Hepatocyte (in vitro differentiated cells): Measurements from ENCODE around the gene GNB3. TPM values are rescaled to one million over a fixed set of nuclear protein-coding genes. Genes with fewer than 3 reads are reported as not detected.
"Not testable (repeated sequence)": the region's sequence is repeated elsewhere in the genome, so short reads cannot be mapped to it uniquely, and the experiment has no call there.

Experiments used
- DNase-seq: peaks from one replicate; pipeline ENCODE4 v3.0.0-alpha.2; 2016; ENCODE audit warnings: low spot score
- H2AFZ ChIP-seq: fragments of 200-600 bp; sonication (generic); 2 replicates; pipeline ENCODE4 v1.6.0; 2016; ENCODE audit warnings: antibody characterized with exemption, mild to moderate bottlenecking
- H3K27ac ChIP-seq: fragments of 200-600 bp; sonication (generic); 2 replicates; pipeline ENCODE4 v1.5.1; 2016; ENCODE audit warnings: mild to moderate bottlenecking
- H3K27me3 ChIP-seq: fragments of 200-600 bp; sonication (generic); 2 replicates; pipeline ENCODE4 v1.6.1; 2016
- H3K36me3 ChIP-seq: fragments of 200-600 bp; sonication (generic); replicated peaks from 2 replicates; pipeline ENCODE4 v1.5.1; 2016; ENCODE audit warnings: low read depth; ENCODE audit not compliant: insufficient read depth
- H3K4me1 ChIP-seq: fragments of 200-600 bp; sonication (generic); 2 replicates; pipeline ENCODE4 v1.5.1; 2016; ENCODE audit warnings: mild to moderate bottlenecking, moderate library complexity; ENCODE audit not compliant: insufficient read depth
- H3K4me2 ChIP-seq: fragments of 200-600 bp; sonication (generic); 2 replicates; pipeline ENCODE4 v1.6.0; 2016
- H3K4me3 ChIP-seq: fragments of 200-600 bp; sonication (generic); 2 replicates; pipeline ENCODE4 v1.5.1; 2016; ENCODE audit warnings: mild to moderate bottlenecking
- H3K79me2 ChIP-seq: fragments of 200-600 bp; sonication (generic); 2 replicates; pipeline ENCODE4 v1.6.0; 2017; ENCODE audit warnings: mild to moderate bottlenecking
- H3K9me2 ChIP-seq: fragments of 200-600 bp; sonication (generic); replicated peaks from 2 replicates; pipeline ENCODE4 v1.6.0; 2017; ENCODE audit warnings: mild to moderate bottlenecking; ENCODE audit not compliant: insufficient read depth
- H3K9me3 ChIP-seq: fragments of 200-600 bp; sonication (generic); 2 replicates; pipeline ENCODE4 v1.5.1; 2016; ENCODE audit warnings: low read depth, mild to moderate bottlenecking
- H4K20me1 ChIP-seq: fragments of 200-600 bp; sonication (generic); 2 replicates; pipeline ENCODE4 v1.6.0; 2016; ENCODE audit warnings: mild to moderate bottlenecking; ENCODE audit not compliant: insufficient read depth, poor library complexity, severe bottlenecking
- EZH2 ChIP-seq: fragments of 200-600 bp; sonication (generic); IDR thresholded peaks from 2 replicates; pipeline ENCODE4 v1.6.1; 2016; ENCODE audit warnings: antibody characterized with exemption, mild to moderate bottlenecking, borderline replicate concordance
- EZH2phosphoT487 ChIP-seq: fragments of 200-600 bp; sonication (generic); IDR thresholded peaks from one replicate; pipeline ENCODE4 v1.6.1; 2018; ENCODE audit warnings: antibody characterized with exemption, mild to moderate bottlenecking, low read depth, moderate library complexity; ENCODE audit not compliant: unreplicated experiment, severe bottlenecking
- WGBS: methylation state at CpG from one replicate; pipeline ENCODE4 v1.1.6; 2016; ENCODE audit warnings: low lambda C conversion rate; ENCODE audit errors: missing lambda C conversion rate; 5-methylcytosine and 5-hydroxymethylcytosine counted together
- polyA plus RNA-seq: library from polyadenylated mRNA; unstranded; fragments of >200 nt; fragmentation: Nextera tagmentation; extraction: Ambion mirVana; gene quantifications from 2 replicates; pipeline ENCODE4 v1.2.1, GENCODE V29; 2016
- total RNA-seq: library from RNA; depleted of rRNA; stranded (reverse); fragments of >200 nt; gene quantifications from 2 replicates; pipeline ENCODE4 v1.2.3, GENCODE V29; 2014
- TF ChIP-seq, protein P1 (sequence below): fragments of 200-600 bp; sonication (generic); IDR thresholded peaks from 2 replicates; pipeline ENCODE4 v1.5.1; 2016; ENCODE audit warnings: antibody characterized with exemption, mild to moderate bottlenecking; ENCODE audit not compliant: poor library complexity

The GNB3 gene
- total and polyA plus RNA-seq, 2 experiments from 2014 or later, result 2.6 to 10.2 TPM

- 5% methylated on average over 68 of the region's 68 CpGs for WGBS
- DNase-seq, result peak; percentile 99
These were observed 50.3 kb downstream of the GNB3 start for GRCh38 chr12:6890789-6891645.

GRCh38 chr12:6891646-6892001, 50.9 kb downstream of the GNB3 start:
- Histone ChIP-seq H4K20me1 (no peaks in the 10 kb centered on the region), H3K4me1 (peaks cover 15% of the 10 kb centered on the region), H3K4me3 (peak overlapping the region; percentile 32), H2AFZ (peak overlapping the region; percentile 90), H3K4me2 (peak overlapping the region; percentile 81), H3K27me3 (no peaks in the 10 kb centered on the region), H3K79me2 (peaks cover 9% of the 10 kb centered on the region), H3K9me3 (no peaks in the 10 kb centered on the region), H3K9me2 (no peaks in the 10 kb centered on the region), H3K36me3 (no peaks in the 10 kb centered on the region), H3K27ac (peak overlapping the region; percentile 96)
- WGBS, result 98% methylated on average over 5 of the region's 5 CpGs
- DNase-seq, result no peak
- TF ChIP-seq EZH2, result no peak
- TF ChIP-seq, protein P1, sequence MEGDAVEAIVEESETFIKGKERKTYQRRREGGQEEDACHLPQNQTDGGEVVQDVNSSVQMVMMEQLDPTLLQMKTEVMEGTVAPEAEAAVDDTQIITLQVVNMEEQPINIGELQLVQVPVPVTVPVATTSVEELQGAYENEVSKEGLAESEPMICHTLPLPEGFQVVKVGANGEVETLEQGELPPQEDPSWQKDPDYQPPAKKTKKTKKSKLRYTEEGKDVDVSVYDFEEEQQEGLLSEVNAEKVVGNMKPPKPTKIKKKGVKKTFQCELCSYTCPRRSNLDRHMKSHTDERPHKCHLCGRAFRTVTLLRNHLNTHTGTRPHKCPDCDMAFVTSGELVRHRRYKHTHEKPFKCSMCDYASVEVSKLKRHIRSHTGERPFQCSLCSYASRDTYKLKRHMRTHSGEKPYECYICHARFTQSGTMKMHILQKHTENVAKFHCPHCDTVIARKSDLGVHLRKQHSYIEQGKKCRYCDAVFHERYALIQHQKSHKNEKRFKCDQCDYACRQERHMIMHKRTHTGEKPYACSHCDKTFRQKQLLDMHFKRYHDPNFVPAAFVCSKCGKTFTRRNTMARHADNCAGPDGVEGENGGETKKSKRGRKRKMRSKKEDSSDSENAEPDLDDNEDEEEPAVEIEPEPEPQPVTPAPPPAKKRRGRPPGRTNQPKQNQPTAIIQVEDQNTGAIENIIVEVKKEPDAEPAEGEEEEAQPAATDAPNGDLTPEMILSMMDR, result no peak
- TF ChIP-seq EZH2phosphoT487, result no peak

More at GRCh38 chr12:6890789-6891645, 50.3 kb downstream of the GNB3 start:
- Histone ChIP-seq H3K79me2 (peaks cover 9% of the 10 kb centered on the region), H3K27me3 (no peaks in the 10 kb centered on the region), H3K9me3 (no peaks in the 10 kb centered on the region), H3K4me3 (peak overlapping the region; percentile 32), H3K4me2 (peak overlapping the region; percentile 81), H2AFZ (peak overlapping the region; percentile 90), H3K27ac (peak overlapping the region; percentile 96), H3K4me1 (peaks cover 15% of the 10 kb centered on the region), H3K36me3 (no peaks in the 10 kb centered on the region), H4K20me1 (no peaks in the 10 kb centered on the region), H3K9me2 (no peaks in the 10 kb centered on the region)
- TF ChIP-seq EZH2phosphoT487 (no peak), EZH2 (no peak)
- TF ChIP-seq, protein P1, result peak; percentile 85

GRCh38 chr12:6892683-6893082, 52.0 kb downstream of the GNB3 start:
- H4K20me1 ChIP-seq, H3K4me3 ChIP-seq, H2AFZ ChIP-seq, H3K9me3 ChIP-seq, H3K9me2 ChIP-seq, H3K27ac ChIP-seq, H3K4me1 ChIP-seq, H3K27me3 ChIP-seq, H3K4me2 ChIP-seq, H3K79me2 ChIP-seq, H3K36me3 ChIP-seq, DNase-seq: not testable (repeated sequence)
- WGBS, result 90% methylated on average over 3 of the region's 3 CpGs

DNA sequence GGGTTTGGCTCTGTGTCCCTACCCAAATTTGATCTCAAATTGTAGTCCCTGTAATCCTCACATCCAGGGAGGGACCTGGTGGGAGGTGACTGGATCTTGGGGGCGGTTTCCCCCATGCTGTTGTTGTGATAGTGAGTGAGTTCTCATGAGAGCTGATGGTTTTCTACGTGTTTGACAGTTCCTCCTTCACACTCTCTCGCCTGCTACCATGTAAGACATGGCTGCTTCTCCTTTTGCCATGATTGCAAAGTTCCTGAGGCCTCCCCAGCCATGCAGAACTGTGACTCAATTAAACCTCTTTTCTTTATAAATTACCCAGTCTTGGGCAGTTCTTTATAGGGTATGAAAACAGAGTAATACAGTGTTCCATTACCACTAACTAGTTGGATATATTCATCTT, 53.6 kb downstream of the GNB3 start:
- Histone ChIP-seq H3K9me3 (no peaks in the 10 kb centered on the region), H3K4me1 (peaks cover 4% of the 10 kb centered on the region), H3K79me2 (peaks cover 9% of the 10 kb centered on the region), H3K27me3 (no peaks in the 10 kb centered on the region), H3K27ac (no peak overlapping the region), H4K20me1 (no peaks in the 10 kb centered on the region), H3K36me3 (no peaks in the 10 kb centered on the region), H3K4me2 (no peak overlapping the region), H3K9me2 (no peaks in the 10 kb centered on the region), H2AFZ (no peak overlapping the region), H3K4me3 (no peak overlapping the region)
- no peak for DNase-seq
- no peak for TF ChIP-seq EZH2
- TF ChIP-seq EZH2phosphoT487, result no peak
- TF ChIP-seq, protein P1, result no peak
- 94% methylated on average over 3 of the region's 3 CpGs for WGBS

Other genes starting within 250 kb of the GNB3 start
- 181 and 211 TPM in 2 replicates for gene CHD4, start 233.5 kb upstream of the GNB3 start, total RNA-seq
- 74.1 and 108 TPM in 2 replicates for gene CHD4, start 233.5 kb upstream of the GNB3 start, polyA plus RNA-seq
- 0.60 and 1.0 TPM in 2 replicates for gene LPAR5, start 205.0 kb upstream of the GNB3 start, total RNA-seq
- gene LPAR5, start 205.0 kb upstream of the GNB3 start, polyA plus RNA-seq, result 0.34 and 2.0 TPM in 2 replicates
- 0.20 and 0.68 TPM in 2 replicates for gene ACRBP, start 193.5 kb upstream of the GNB3 start, total RNA-seq
- gene ACRBP, start 193.5 kb upstream of the GNB3 start, polyA plus RNA-seq, result 0.62 and 1.8 TPM in 2 replicates
- 35.7 and 39.7 TPM in 2 replicates for gene ING4, start 177.8 kb upstream of the GNB3 start, total RNA-seq
- gene ING4, start 177.8 kb upstream of the GNB3 start, polyA plus RNA-seq, result 38.9 and 42.9 TPM in 2 replicates
- gene ZNF384, start 151.6 kb upstream of the GNB3 start, total RNA-seq, result 33.8 and 34.5 TPM in 2 replicates
- gene ZNF384, start 151.6 kb upstream of the GNB3 start, polyA plus RNA-seq, result 35.8 and 41.8 TPM in 2 replicates
- gene PIANP, start 140.1 kb upstream of the GNB3 start, total RNA-seq, result 0.16 and 0.17 TPM in 2 replicates
- gene PIANP, start 140.1 kb upstream of the GNB3 start, polyA plus RNA-seq, result 0.95 and 1.0 TPM in 2 replicates
- gene COPS7A, start 116.9 kb upstream of the GNB3 start, total RNA-seq, result 46.9 and 56.7 TPM in 2 replicates
- gene COPS7A, start 116.9 kb upstream of the GNB3 start, polyA plus RNA-seq, result 65.2 and 73.6 TPM in 2 replicates
- gene MLF2, start 87.8 kb upstream of the GNB3 start, total RNA-seq, result 210 and 241 TPM in 2 replicates
- 508 and 535 TPM in 2 replicates for gene MLF2, start 87.8 kb upstream of the GNB3 start, polyA plus RNA-seq
- gene PTMS, start 74.6 kb upstream of the GNB3 start, total RNA-seq, result 179 and 180 TPM in 2 replicates
- 282 and 315 TPM in 2 replicates for gene PTMS, start 74.6 kb upstream of the GNB3 start, polyA plus RNA-seq
- 0.52 and 0.70 TPM in 2 replicates for gene LAG3, start 68.4 kb upstream of the GNB3 start, total RNA-seq
- 0.91 and 1.2 TPM in 2 replicates for gene LAG3, start 68.4 kb upstream of the GNB3 start, polyA plus RNA-seq
- gene CD4, start 51.4 kb upstream of the GNB3 start, total RNA-seq, result 2.4 and 2.7 TPM in 2 replicates
- gene CD4, start 51.4 kb upstream of the GNB3 start, polyA plus RNA-seq, result 2.7 and 6.4 TPM in 2 replicates
- gene GPR162, start 19.1 kb upstream of the GNB3 start, total RNA-seq, result 1.2 and 2.3 TPM in 2 replicates
- 2.3 and 6.2 TPM in 2 replicates for gene GPR162, start 19.1 kb upstream of the GNB3 start, polyA plus RNA-seq
- 19.6 and 38.1 TPM in 2 replicates for gene P3H3, start 12.5 kb upstream of the GNB3 start, total RNA-seq
- gene P3H3, start 12.5 kb upstream of the GNB3 start, polyA plus RNA-seq, result 38.6 and 47.3 TPM in 2 replicates
- gene CDCA3, start 10.4 kb downstream of the GNB3 start, total RNA-seq, result 7.5 and 8.5 TPM in 2 replicates
- 18.2 and 20.6 TPM in 2 replicates for gene CDCA3, start 10.4 kb downstream of the GNB3 start, polyA plus RNA-seq
- gene USP5, start 11.2 kb downstream of the GNB3 start, total RNA-seq, result 60.5 and 61.6 TPM in 2 replicates
- gene USP5, start 11.2 kb downstream of the GNB3 start, polyA plus RNA-seq, result 73.7 and 78.9 TPM in 2 replicates
- gene TPI1, start 26.6 kb downstream of the GNB3 start, total RNA-seq, result 571 and 614 TPM in 2 replicates
- 891 and 918 TPM in 2 replicates for gene TPI1, start 26.6 kb downstream of the GNB3 start, polyA plus RNA-seq
- gene SPSB2, start 32.4 kb downstream of the GNB3 start, total RNA-seq, result 10.8 and 14.1 TPM in 2 replicates
- gene SPSB2, start 32.4 kb downstream of the GNB3 start, polyA plus RNA-seq, result 11.0 and 13.8 TPM in 2 replicates
- 8.2 and 9.3 TPM in 2 replicates for gene LRRC23, start 63.9 kb downstream of the GNB3 start, total RNA-seq
- gene LRRC23, start 63.9 kb downstream of the GNB3 start, polyA plus RNA-seq, result 9.9 and 12.9 TPM in 2 replicates
- 11.1 and 11.8 TPM in 2 replicates for gene ENO2, start 73.7 kb downstream of the GNB3 start, total RNA-seq
- gene ENO2, start 73.7 kb downstream of the GNB3 start, polyA plus RNA-seq, result 14.2 and 18.8 TPM in 2 replicates
- 11.1 and 15.8 TPM in 2 replicates for gene ATN1, start 87.0 kb downstream of the GNB3 start, total RNA-seq
- 32.7 and 43.7 TPM in 2 replicates for gene ATN1, start 87.0 kb downstream of the GNB3 start, polyA plus RNA-seq
- not detected in 2 replicates for gene RNU7-1, start 102.9 kb downstream of the GNB3 start, total RNA-seq
- gene RNU7-1, start 102.9 kb downstream of the GNB3 start, polyA plus RNA-seq, result not detected in 2 replicates
- 219 and 289 TPM in 2 replicates for gene C12orf57, start 103.1 kb downstream of the GNB3 start, total RNA-seq
- 217 and 219 TPM in 2 replicates for gene C12orf57, start 103.1 kb downstream of the GNB3 start, polyA plus RNA-seq
- gene PTPN6, start 110.4 kb downstream of the GNB3 start, total RNA-seq, result 14.5 and 17.2 TPM in 2 replicates
- 20.8 and 25.4 TPM in 2 replicates for gene PTPN6, start 110.4 kb downstream of the GNB3 start, polyA plus RNA-seq
- 186 and 197 TPM in 2 replicates for gene PHB2, start 129.7 kb downstream of the GNB3 start, total RNA-seq
- gene PHB2, start 129.7 kb downstream of the GNB3 start, polyA plus RNA-seq, result 142 and 143 TPM in 2 replicates
- gene EMG1, start 130.0 kb downstream of the GNB3 start, total RNA-seq, result 24.3 and 26.8 TPM in 2 replicates
- 50.3 and 51.8 TPM in 2 replicates for gene EMG1, start 130.0 kb downstream of the GNB3 start, polyA plus RNA-seq
- gene LPCAT3, start 177.6 kb downstream of the GNB3 start, total RNA-seq, result 76.9 and 78.6 TPM in 2 replicates
- gene LPCAT3, start 177.6 kb downstream of the GNB3 start, polyA plus RNA-seq, result 118 and 119 TPM in 2 replicates
- 114 and 120 TPM in 2 replicates for gene C1S, start 219.8 kb downstream of the GNB3 start, total RNA-seq
- gene C1S, start 219.8 kb downstream of the GNB3 start, polyA plus RNA-seq, result 130 and 143 TPM in 2 replicates